SK-N-MC (cell line): ENCODE results near the gene KCTD10.

Experiments used
- DNase-seq: peaks from one replicate; pipeline ENCODE4 v3.0.0-alpha.2; 2011; ENCODE audit warnings: low read depth, low spot score
- H3K27ac ChIP-seq: fragments of 200-600 bp; sonication (generic); 2 replicates; pipeline ENCODE4 v1.5.1; 2016; ENCODE audit warnings: mixed run types
- H3K36me3 ChIP-seq: fragments of 200-600 bp; sonication (generic); 2 replicates; pipeline ENCODE4 v1.6.1; 2017; ENCODE audit warnings: antibody characterized with exemption, low read length, mixed read lengths; ENCODE audit not compliant: insufficient read depth
- H3K4me3 ChIP-seq: fragments of 200-600 bp; sonication (generic); 2 replicates; pipeline ENCODE4 v1.5.1; 2016
- H3K9ac ChIP-seq: fragments of 200-600 bp; sonication (generic); 2 replicates; pipeline ENCODE4 v1.8.0; 2017; ENCODE audit warnings: mixed run types, mixed read lengths; ENCODE audit not compliant: insufficient read length
- H3K9me3 ChIP-seq: fragments of 200-600 bp; sonication (generic); 2 replicates; pipeline ENCODE4 v1.6.1; 2017; ENCODE audit warnings: low read depth, mild to moderate bottlenecking, antibody characterized with exemption, low read length, moderate library complexity, mixed read lengths
- EZH2 ChIP-seq: fragments of 200-600 bp; sonication (generic); IDR thresholded peaks from one replicate; pipeline ENCODE4 v1.6.1; 2017; ENCODE audit warnings: antibody characterized with exemption
- FOXP2 ChIP-seq: optimal IDR thresholded peaks from 2 replicates; pipeline ENCODE3; 2011; ENCODE audit warnings: mild to moderate bottlenecking, moderate library complexity; ENCODE audit not compliant: insufficient read depth; ENCODE audit errors: extremely low read length, control extremely low read depth
- POLR2AphosphoS5 ChIP-seq: IDR thresholded peaks from 2 replicates; pipeline ENCODE4 v1.6.1; 2012; ENCODE audit warnings: mild to moderate bottlenecking, low read depth, low read length, borderline replicate concordance

The KCTD10 gene

DNA sequence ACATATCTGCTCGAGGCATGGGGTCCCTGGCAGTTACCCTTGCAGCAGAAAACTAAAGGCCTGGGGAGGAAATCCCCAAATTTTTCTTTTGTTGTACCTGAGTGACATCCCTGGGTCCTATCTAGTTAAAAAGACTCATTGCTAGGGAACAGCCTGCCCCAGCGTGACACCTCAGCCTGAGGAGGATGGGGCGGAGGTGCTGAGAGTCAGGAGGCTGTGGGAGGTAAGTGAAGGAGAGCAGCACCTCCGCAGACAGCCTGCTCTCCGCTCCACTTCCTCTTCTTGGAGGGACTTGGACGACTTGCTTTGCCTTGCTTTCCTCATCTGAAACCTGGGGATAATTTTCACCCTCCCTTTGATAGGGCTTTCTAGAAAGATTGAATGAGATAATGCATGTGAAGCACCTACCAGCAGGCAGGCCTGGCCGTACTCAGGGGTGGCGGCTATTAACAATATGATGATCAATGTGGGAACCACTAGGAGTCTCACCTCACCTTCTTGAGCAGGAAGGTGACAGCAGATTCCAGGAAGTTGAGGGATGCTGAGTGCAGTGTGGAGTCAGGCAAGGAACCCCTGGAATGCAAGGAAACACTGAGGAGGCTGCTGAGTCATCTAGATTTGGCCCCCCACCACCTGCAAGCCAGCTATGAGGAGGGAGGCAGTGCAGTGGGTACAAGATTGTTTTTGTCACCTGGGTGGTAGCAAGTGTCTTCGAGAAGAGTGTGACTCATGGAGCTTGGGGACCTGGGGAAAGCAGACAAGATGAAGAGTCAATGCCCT lies 23.5 kb upstream of the KCTD10 start:
- Histone ChIP-seq H3K9me3 (no peaks in the 10 kb centered on the region), H3K4me3 (no peak overlapping the region), H3K36me3 (peaks cover 44% of the 10 kb centered on the region), H3K9ac (no peak overlapping the region), H3K27ac (no peak overlapping the region)
- TF ChIP-seq EZH2 (no peak), POLR2AphosphoS5 (no peak), FOXP2 (no peak)
- no peak for DNase-seq

DNA sequence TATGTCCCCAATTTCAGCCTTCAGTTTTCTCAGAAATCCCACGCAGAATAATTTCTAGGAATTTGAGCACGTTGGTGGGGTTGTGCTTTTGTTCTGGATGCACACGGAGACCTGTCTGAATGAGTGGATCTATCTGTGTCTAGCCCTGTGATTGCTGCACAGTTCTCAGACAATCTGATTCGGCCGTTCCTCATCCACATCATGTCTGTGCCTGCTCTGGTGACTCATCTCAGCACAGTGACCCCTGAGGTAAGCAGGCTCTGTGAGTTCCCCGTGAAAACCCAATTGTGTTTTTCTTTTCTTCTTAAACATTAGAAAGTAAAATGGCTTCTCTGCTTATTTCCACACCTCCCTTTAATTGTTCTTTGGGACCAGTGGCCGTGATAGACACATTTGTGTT lies 20.6 kb upstream of the KCTD10 start:
- Histone ChIP-seq H3K36me3 (peaks cover 36% of the 10 kb centered on the region), H3K9me3 (no peaks in the 10 kb centered on the region), H3K4me3 (no peak overlapping the region), H3K9ac (no peak overlapping the region), H3K27ac (no peak overlapping the region)
- TF ChIP-seq FOXP2 (no peak), EZH2 (no peak), POLR2AphosphoS5 (no peak)
- no peak for DNase-seq

DNA sequence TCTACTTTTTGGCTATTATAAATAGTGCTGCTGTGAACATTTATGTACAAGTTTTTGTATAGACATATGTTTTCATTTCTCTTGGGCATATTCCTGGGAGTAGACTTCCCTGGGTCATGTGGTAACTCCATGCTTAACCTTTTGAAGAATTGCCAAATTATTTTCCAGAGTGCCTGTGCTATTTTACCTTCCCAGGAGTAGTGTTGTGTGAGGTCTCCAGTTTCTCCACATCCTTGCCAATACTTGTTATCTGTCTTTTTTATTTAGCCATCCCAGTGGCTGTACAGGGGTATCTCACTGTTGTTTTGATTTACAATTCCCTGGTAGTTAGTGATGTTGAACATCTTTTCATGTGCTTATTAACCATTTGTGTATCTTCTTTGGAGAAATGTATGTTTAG lies 19.2 kb upstream of the KCTD10 start:
- TF ChIP-seq FOXP2 (no peak), POLR2AphosphoS5 (no peak), EZH2 (no peak)
- Histone ChIP-seq H3K27ac (no peak overlapping the region), H3K4me3 (no peak overlapping the region), H3K36me3 (peaks cover 38% of the 10 kb centered on the region), H3K9me3 (no peaks in the 10 kb centered on the region), H3K9ac (no peak overlapping the region)
- DNase-seq: no peak

DNA sequence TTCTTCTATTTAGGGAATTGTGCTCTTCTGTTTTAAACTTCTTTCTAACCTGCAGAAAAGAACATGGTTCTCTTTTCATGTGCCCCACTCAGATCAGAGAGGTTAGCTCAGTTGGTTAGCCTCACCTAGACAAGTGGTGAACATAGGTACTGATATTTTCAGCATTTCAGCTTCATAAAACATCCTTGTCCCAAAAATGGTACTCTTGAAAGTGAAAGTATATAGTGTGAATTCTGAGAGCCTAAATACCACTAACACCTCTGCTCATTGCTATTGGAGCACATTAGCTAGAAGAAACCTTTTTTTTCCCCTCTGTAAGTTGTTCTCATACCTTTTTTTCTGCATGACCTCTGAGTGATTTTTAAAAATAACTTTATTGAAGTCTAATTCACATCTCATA lies 17.9 kb upstream of the KCTD10 start:
- peaks cover 41% of the 10 kb centered on the region for H3K36me3 ChIP-seq
- no peaks in the 10 kb centered on the region for H3K9me3 ChIP-seq
- H3K4me3 ChIP-seq: no peak overlapping the region
- no peak overlapping the region for H3K9ac ChIP-seq
- DNase-seq: no peak
- TF ChIP-seq FOXP2 (no peak), POLR2AphosphoS5 (no peak), EZH2 (no peak)
- H3K27ac ChIP-seq: no peak overlapping the region

DNA sequence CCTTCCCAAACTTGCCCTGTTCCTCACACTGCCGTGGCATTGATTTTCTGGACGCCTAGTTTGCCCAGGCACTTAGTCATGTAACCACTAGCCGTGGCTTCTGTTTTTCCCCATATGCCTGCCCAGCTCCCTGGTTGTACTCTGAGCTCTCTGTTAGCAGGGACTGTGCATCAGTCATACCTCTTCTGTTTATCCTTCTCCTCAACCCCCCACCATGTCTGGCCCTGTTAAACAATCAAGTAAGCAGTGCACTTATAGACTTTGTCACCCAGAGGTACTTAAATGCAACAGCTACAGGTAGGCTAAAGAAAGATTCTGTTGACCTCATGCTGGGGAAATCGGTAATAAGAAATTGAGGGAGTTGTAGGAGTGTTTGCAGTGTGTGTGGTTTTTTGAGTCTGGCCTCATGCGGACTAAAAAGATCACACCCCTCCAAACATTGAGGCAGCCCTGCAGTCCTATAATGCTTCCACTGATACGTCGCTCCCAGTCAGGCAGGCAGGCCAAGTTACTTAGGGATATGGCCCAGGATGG lies 17.3 kb upstream of the KCTD10 start:
- Histone ChIP-seq H3K4me3 (no peak overlapping the region), H3K27ac (no peak overlapping the region), H3K9ac (no peak overlapping the region), H3K9me3 (no peaks in the 10 kb centered on the region), H3K36me3 (peaks cover 47% of the 10 kb centered on the region)
- TF ChIP-seq POLR2AphosphoS5 (no peak), EZH2 (no peak), FOXP2 (no peak)
- no peak for DNase-seq

DNA sequence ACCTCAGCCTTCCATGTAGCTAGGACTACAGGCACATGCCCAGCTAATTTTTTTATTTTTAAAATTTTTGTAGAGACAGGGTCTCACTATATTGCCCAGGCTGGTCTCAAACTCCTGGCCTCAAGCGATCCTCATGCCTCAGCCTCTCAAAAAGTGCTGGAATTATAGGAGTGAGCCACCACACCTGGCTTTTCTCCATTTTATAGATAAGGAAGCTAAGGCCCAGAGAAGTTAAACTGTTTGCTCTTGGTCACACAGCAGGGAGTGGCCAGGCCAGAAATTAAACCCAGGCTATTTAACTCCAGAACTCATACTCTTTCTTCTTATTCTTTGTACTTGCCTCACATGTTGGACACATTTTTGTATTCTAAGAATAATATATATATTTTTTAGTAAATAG lies 16.8 kb upstream of the KCTD10 start:
- no peak overlapping the region for H3K9ac ChIP-seq
- no peak overlapping the region for H3K4me3 ChIP-seq
- no peak for TF ChIP-seq POLR2AphosphoS5
- no peak for TF ChIP-seq FOXP2
- no peak for TF ChIP-seq EZH2
- H3K36me3 ChIP-seq: peaks cover 52% of the 10 kb centered on the region
- no peaks in the 10 kb centered on the region for H3K9me3 ChIP-seq
- no peak overlapping the region for H3K27ac ChIP-seq
- DNase-seq: no peak

DNA sequence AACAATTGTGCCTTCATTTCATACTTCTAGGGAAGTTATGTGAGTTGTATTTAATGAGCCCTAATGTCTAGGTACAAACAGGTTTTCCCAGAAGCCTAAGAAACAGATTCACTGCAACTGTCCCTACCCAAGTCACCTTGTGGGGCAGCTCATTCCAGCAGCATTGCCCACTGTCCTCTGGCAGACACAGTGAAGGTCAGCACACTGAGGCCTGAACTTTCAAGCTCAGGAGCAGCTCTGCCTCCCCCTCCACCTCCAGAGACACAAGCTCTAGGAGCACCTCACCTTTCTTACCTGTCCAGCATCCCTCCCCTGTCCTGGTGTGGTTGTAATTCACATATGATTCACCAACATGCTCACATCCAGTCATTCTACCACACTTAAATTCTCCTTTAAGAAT lies 16.0 kb upstream of the KCTD10 start:
- Histone ChIP-seq H3K9ac (no peak overlapping the region), H3K27ac (no peak overlapping the region), H3K9me3 (no peaks in the 10 kb centered on the region), H3K36me3 (peaks cover 56% of the 10 kb centered on the region), H3K4me3 (no peak overlapping the region)
- TF ChIP-seq FOXP2: no peak
- no peak for TF ChIP-seq EZH2
- TF ChIP-seq POLR2AphosphoS5: no peak
- DNase-seq: no peak

DNA sequence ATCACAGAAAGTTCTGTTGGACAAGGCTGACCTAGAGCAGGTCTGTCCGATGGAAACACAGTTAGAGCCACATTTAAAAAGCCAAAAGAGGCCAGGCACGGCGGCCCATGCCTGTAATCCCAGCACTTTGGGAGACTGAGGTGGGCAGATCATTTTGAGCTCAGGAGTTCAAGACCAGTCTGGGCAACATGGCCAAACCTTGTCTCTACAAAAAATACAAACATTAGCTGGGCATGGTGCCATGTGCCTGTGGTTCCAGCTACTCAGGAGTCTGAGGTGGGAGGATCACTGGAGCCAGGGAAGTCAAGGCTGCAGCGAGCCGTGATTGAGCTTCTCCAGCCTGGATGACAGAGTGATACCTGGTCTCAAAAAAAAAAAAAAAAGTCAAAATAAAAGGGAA lies 15.3 kb upstream of the KCTD10 start:
- TF ChIP-seq POLR2AphosphoS5 (no peak), FOXP2 (no peak), EZH2 (no peak)
- no peak overlapping the region for H3K4me3 ChIP-seq
- no peak for DNase-seq
- H3K27ac ChIP-seq: no peak overlapping the region
- H3K9me3 ChIP-seq: no peaks in the 10 kb centered on the region
- no peak overlapping the region for H3K9ac ChIP-seq
- H3K36me3 ChIP-seq: peaks cover 57% of the 10 kb centered on the region
